Lower leg skin (tissue), 4 donors: Measurements from ENCODE around the gene ZCCHC14. TPM values are rescaled to one million over a fixed set of nuclear protein-coding genes. Genes with fewer than 3 reads are reported as not detected.
"Not testable (repeated sequence)": the region's sequence is repeated elsewhere in the genome, so short reads cannot be mapped to it uniquely, and the experiment has no call there.

Experiments
- DNase-seq, 2 donors: peaks; one replicate each; pipeline ENCODE4 v3.0.0-alpha.2; 2019; ENCODE audit warnings: low spot score in 2 of 2
- H3K4me3 ChIP-seq: fragments of 200-600 bp; sonication (generic); 2 replicates; pipeline ENCODE4 v1.5.1; 2017; ENCODE audit warnings: mild to moderate bottlenecking, low read depth; ENCODE audit not compliant: poor library complexity, severe bottlenecking
- POLR2A ChIP-seq, 2 donors: fragments of 450-650 bp; IDR thresholded peaks; one replicate each; pipeline ENCODE4 v1.6.1; 2016 to 2017; ENCODE audit warnings: antibody characterized with exemption in 2 of 2, mild to moderate bottlenecking in 1 of 2, moderate library complexity in 1 of 2
- WGBS, 2 donors: methylation state at CpG; one replicate each; pipeline ENCODE4 v1.1.5; 2018; 5-methylcytosine and 5-hydroxymethylcytosine counted together
- intact Hi-C: fragments of 100-400 bp; cut with DNase I; formaldehyde crosslinking; loops from one replicate; pipeline ENCODE4 v1.15.0; 2023; ENCODE audit warnings: low total_unique reads
- total RNA-seq, 4 donors: library from RNA; depleted of rRNA; stranded (reverse); fragments of >200 nt; gene quantifications; one replicate each; pipeline ENCODE4 v1.1.0, GENCODE V29; 2016
- TF ChIP-seq, protein P1 (sequence below), 3 donors: fragments of 450-650 bp; IDR thresholded peaks; one replicate each; pipeline ENCODE4 v1.5.1; 2016; ENCODE audit warnings: antibody characterized with exemption in 3 of 3, mild to moderate bottlenecking in 3 of 3, moderate library complexity in 2 of 3

The ZCCHC14 gene
- total RNA-seq, 4 donors from 2014 or later: 13.7 to 25.4 (median 23.6) TPM

DNA sequence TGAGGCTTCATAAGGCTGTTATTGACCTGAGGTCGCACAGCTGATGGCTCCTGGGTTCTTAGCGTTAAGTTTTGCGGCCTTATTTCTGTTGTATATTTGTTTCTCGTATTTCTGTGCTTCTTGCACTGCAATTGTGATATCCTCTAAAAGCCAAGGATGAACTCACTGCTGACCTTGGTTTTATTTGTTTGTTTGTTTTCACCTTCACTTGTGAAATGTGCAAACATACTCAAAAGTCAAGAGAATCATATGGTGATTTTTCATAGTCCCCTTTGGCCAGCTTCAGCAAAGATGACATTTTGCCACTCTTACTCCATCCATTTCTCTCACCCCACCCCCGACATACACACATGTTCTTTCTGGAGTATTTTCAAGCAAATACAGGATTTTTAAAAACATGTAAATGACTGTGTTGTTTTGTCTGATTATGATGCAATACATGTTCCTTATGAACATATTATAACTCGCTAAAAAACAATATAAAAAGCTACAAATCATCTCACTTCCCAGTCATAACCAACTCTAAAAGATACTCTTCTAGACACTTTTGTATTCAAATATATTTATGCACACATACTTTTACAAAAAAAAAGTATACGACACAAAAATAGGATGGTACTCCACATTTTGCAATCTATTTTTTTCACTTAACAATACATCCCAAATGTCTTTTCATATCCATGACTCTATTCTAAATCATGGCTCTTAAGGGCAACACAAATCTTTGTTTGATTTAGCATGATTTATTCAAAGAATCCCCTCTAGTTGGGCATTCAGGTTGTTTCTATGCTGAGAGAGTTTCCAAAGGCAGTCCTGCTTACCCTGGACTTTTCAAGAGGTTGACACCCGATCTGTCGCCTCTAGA, 5.7 kb upstream of the ZCCHC14 start:
- no peak overlapping the region for H3K4me3 ChIP-seq
- DNase-seq: no peak
- intact Hi-C loops: no loop called here
- WGBS, 2 donors: 72 to 74% methylated on average over 9 of the region's 9 CpGs
- TF ChIP-seq POLR2A (IDR thresholded peaks at IDR 0.05): no peak
- TF ChIP-seq, protein P1, sequence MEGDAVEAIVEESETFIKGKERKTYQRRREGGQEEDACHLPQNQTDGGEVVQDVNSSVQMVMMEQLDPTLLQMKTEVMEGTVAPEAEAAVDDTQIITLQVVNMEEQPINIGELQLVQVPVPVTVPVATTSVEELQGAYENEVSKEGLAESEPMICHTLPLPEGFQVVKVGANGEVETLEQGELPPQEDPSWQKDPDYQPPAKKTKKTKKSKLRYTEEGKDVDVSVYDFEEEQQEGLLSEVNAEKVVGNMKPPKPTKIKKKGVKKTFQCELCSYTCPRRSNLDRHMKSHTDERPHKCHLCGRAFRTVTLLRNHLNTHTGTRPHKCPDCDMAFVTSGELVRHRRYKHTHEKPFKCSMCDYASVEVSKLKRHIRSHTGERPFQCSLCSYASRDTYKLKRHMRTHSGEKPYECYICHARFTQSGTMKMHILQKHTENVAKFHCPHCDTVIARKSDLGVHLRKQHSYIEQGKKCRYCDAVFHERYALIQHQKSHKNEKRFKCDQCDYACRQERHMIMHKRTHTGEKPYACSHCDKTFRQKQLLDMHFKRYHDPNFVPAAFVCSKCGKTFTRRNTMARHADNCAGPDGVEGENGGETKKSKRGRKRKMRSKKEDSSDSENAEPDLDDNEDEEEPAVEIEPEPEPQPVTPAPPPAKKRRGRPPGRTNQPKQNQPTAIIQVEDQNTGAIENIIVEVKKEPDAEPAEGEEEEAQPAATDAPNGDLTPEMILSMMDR (IDR thresholded peaks at IDR 0.05): no peak

DNA sequence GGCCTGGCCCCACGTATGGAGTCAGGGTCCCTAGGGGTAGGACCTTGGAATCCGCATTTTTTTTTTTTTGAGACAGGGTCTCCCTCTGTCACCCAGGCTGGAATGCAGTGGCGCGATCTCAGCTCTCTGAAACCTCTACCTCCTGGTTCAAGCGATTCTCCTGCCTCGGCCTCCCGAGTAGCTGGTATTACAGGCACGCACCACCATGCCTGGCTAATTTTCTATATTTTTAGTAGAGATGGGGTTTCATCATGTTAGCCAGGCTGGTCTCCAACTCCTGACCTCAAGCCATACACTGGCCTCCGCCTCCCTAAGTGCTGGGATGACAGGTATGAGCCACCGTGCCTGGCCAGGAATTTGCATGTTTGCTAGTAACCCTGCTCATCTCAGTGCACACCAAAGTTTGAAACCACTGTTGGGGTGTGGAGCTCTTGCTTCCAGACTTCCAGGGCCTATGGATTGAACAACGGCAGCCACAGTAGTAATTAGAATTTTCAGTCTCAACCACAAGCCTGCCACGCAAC, 5.0 kb upstream of the ZCCHC14 start:
- H3K4me3 ChIP-seq, intact Hi-C loops, DNase-seq: not testable (repeated sequence)
- 89 to 95% methylated on average over 12 of the region's 12 CpGs for WGBS, 2 donors

DNA sequence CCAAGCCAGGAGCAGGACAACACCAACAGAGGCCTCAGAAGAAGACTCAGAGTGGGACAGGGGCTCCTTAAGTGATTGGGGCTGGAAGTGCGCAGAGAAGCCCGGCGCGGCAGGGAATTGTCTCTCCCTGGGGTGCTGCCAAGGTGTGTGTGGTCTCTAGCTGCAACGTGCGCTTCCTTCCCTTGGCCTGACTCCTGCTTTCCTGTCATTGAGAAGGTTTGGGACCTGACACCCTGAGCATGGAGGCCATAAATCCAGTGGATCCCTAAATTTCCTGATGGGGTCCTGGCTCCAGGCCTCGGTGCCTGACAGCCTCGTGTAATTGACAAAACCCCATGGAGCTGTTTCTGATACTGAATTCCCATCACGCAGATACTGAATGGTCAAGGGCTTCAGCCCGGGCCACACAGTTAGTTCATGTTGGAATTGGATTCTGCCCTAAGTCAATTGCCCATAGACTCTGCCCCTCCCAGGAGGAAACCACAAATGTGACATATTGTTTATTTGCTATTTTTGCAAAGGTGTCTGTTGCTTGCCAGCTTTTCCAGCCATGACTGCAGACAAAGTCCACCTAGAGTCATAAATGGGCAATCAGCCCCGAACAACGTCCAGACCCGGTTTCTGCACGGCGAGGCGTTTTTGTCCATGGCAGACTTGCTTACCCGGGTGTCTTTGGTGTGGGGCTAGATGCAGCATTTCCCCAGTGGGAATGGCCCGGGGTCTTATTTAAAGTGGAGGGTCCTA, 4.4 kb upstream of the ZCCHC14 start:
- intact Hi-C loops, H3K4me3 ChIP-seq, DNase-seq: not testable (repeated sequence)
- 85 to 89% methylated on average over 18 of the region's 18 CpGs for WGBS, 2 donors

DNA sequence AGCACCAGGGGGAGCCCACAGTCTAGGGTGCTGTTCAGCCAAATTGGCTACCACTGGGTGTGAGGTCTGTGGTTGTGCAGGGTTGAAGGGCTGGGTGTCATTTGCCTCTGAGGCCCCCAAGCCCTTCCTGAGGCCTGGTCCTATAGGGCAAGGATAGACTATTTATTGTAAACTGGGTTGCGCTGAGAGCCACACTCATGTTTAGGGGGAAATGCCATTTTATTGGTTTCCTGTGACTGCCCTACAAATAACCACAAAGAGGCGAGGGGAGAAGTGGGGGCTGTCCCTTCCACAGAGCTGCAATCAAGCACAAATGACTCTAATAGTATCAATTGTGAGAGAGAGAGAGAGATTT, 3.6 kb upstream of the ZCCHC14 start:
- 83 to 91% methylated on average over 2 of the region's 2 CpGs for WGBS, 2 donors
- intact Hi-C loops: no loop called here
- no peak overlapping the region for H3K4me3 ChIP-seq
- TF ChIP-seq POLR2A (IDR thresholded peaks at IDR 0.05): no peak
- TF ChIP-seq, protein P1 (IDR thresholded peaks at IDR 0.05): no peak
- no peak for DNase-seq

DNA sequence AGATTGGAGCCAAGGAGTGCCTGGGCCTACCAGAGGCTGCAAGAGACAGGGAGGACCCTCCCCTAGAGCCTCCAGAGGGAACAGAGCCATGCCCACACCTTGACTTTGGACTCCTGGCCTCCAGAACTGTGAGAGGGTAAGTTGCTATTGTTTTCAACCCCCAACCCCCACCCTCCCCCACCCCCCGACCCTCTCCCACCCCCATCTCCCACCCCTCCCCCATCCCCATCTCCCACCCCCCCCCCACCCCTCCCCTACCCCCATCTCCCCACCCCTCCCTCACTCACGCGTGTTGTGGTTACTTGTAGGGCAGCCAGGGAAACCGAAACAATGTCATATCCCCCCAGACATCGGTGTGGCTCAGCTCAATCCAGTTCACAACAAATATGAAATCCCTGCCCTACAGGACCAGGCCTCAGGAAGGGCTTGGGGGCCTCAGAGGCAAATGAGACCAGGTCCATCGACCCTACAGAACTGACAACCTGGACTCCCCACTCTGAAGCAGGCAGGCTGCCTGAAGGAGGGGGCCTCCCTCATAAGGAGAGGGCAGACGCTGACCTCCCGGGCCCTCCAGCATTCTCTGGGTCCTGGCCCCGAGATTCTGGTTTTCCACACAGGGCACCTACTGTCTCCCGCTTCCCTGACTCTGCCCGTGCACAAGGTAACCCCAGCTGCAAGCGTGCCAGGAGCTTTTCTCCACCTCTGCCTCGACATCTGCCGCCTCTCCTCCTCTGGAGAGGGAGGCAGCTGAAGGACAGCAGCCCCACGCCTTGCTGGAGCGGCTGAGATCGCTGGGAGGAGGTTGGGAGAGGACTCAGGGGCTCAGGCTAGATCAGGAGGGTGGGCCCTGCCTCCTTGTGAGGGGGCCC, 3.0 kb upstream of the ZCCHC14 start:
- intact Hi-C loops: no loop called here
- H3K4me3 ChIP-seq: no peak overlapping the region
- TF ChIP-seq, protein P1 (IDR thresholded peaks at IDR 0.05): no peak
- no peak for TF ChIP-seq POLR2A (IDR thresholded peaks at IDR 0.05)
- DNase-seq: no peak
- 78% methylated on average over 14 to 17 of the region's 17 CpGs for WGBS, 2 donors

DNA sequence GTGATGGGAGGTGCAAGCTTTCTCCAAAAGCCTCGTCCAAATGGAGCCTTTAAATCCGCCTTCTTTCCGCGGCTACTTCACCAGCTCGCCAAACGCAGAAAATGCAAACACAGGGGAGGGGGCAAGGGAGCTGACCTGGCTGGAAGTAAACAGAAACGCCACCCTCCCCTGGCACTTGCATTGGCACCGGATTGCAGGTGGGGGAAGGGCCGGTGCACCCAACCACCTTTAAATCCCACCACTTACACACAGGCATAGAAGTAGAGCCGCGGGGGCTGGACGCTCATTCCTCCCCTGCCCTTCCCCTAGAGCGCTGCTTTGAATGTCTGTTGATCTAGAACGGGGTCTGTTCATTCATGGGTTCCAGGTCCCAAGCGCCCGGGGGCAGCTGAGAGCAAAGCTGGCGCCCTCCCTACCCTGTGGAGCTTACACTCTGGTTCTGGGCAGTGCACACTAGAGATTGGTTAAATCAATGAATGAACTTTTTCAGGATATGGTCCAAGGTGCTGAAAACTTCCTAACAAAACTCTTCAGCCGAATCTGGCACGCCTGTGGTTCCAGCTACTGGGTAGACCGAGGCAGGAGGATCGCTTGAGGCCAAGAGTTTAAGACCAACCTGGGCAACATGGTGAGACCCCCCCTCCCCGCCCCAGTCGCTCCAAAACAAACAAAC, 920 bp upstream of the ZCCHC14 start:
- 27 to 33% methylated on average over 22 to 23 of the region's 23 CpGs for whole genome bisulfite sequencing, 2 donors
- H3K4me3 ChIP-seq: no peak overlapping the region
- DNase-seq: no peak
- intact Hi-C loops: no loop called here
- TF ChIP-seq, protein P1 (IDR thresholded peaks at IDR 0.05): no peak
